Suprapubic skin (tissue), 3 donors: ENCODE measurements around the gene PNMA6E.

ENCODE experiments used
- POLR2AphosphoS5 ChIP-seq, 3 donors: sonication (generic); formaldehyde crosslinking; IDR thresholded peaks; one replicate each; pipeline ENCODE4 v1.6.1; 2017; ENCODE audit warnings: antibody characterized with exemption in 3 of 3
- TF ChIP-seq, protein P1 (sequence below), 2 donors: fragments of 200-600 bp in 1 of 2; fragments of 450-650 bp in 1 of 2; sonication (generic) in 1 of 2; IDR thresholded peaks; one replicate each; pipeline ENCODE4 v1.5.1; 2016 to 2019; ENCODE audit warnings: antibody characterized with exemption in 2 of 2, mild to moderate bottlenecking in 1 of 2, moderate library complexity in 1 of 2

DNA sequence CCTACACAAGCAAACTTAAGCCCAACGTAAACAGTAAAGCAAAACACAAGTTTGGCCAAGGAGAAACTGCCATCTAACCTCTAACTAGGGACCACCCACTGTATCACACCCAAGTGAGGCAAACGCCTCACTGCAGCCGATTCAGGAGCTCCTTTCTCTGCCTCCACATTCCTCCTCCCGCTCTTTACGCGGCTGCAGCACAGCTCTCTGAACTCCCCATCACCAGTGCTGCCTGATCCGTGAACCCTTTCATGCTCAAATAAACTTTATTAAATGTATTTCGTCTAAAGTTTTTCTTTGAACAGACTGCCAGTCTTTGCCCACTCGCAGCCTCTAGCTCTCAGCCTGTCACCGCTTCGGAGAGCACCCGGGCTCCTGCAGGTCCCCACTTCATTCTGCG is 6.5 kb downstream of the PNMA6E start:
- TF ChIP-seq, protein P1, sequence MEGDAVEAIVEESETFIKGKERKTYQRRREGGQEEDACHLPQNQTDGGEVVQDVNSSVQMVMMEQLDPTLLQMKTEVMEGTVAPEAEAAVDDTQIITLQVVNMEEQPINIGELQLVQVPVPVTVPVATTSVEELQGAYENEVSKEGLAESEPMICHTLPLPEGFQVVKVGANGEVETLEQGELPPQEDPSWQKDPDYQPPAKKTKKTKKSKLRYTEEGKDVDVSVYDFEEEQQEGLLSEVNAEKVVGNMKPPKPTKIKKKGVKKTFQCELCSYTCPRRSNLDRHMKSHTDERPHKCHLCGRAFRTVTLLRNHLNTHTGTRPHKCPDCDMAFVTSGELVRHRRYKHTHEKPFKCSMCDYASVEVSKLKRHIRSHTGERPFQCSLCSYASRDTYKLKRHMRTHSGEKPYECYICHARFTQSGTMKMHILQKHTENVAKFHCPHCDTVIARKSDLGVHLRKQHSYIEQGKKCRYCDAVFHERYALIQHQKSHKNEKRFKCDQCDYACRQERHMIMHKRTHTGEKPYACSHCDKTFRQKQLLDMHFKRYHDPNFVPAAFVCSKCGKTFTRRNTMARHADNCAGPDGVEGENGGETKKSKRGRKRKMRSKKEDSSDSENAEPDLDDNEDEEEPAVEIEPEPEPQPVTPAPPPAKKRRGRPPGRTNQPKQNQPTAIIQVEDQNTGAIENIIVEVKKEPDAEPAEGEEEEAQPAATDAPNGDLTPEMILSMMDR (IDR thresholded peaks at IDR 0.05): no peak
- no peak for TF ChIP-seq POLR2AphosphoS5 (IDR thresholded peaks at IDR 0.05)
